Mesodermal cell (in vitro differentiated cells): Measurements from ENCODE around the gene LTN1.
"Not testable (repeated sequence)": the region's sequence is repeated elsewhere in the genome, so short reads cannot be mapped to it uniquely, and the experiment has no call there.

Source experiments
- H3K27ac ChIP-seq: 2 replicates; pipeline ENCODE4 v1.7.0; 2013; ENCODE audit warnings: mild to moderate bottlenecking, low read depth, low read length, moderate library complexity; ENCODE audit not compliant: severe bottlenecking
- H3K36me3 ChIP-seq: 2 replicates; pipeline ENCODE4 v1.7.1; 2013; ENCODE audit warnings: mild to moderate bottlenecking, low read length, moderate library complexity; ENCODE audit not compliant: control insufficient read depth, insufficient read depth
- H3K4me1 ChIP-seq: one replicate; pipeline ENCODE4 v1.7.1; 2013; ENCODE audit warnings: mild to moderate bottlenecking, low read length; ENCODE audit not compliant: insufficient read depth, control insufficient read depth, poor library complexity, severe bottlenecking
- H3K4me3 ChIP-seq: 2 replicates; pipeline ENCODE4 v1.7.0; 2013; ENCODE audit warnings: low read length, control low read depth, mild to moderate bottlenecking; ENCODE audit not compliant: insufficient read depth, poor library complexity, severe bottlenecking; ENCODE audit errors: extremely low read depth
- H3K9me3 ChIP-seq: 2 replicates; pipeline ENCODE4 v1.7.1; 2013; ENCODE audit warnings: mild to moderate bottlenecking, low read length, moderate library complexity; ENCODE audit not compliant: control insufficient read depth
- WGBS, 2 experiments: methylation state at CpG; one replicate each; pipeline ENCODE4 v1.1.5; 2013; ENCODE audit warnings: missing lambda C conversion rate in 2 of 2; ENCODE audit not compliant: insufficient coverage in 2 of 2; 5-methylcytosine and 5-hydroxymethylcytosine counted together

Gene LTN1

DNA sequence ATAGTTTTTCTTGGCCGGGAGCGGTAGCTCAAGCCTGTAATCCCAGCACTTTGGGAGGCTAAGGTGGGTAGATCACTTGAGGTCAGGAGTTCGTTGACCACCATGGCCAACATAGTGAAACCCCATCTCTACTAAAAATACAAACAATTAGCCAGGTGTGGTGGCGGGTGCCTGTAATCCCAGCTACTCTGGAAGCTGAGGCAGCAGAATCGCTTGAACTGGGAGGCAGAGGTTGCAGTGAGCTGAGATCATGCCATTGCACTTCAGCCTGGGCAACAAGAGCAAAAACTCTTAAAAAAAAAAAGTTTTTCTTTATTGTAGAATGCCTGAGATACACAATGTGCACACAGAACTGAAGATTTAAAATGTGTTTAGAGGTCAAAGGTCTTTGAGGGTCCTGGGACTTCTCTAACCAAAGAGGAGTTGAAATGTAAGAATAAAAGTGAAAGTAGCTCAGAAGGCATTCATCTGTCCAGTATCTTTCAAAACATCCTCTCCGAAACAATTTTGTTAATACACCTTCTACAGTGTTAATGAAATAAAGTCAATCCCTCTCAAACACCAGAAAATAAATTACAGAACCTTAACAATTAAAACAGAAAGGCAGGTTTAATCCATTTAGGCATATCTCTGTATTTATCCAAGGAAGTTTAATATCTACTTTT is 60.8 kb downstream of the LTN1 start:
- not testable (repeated sequence) for H3K4me3 ChIP-seq, H3K9me3 ChIP-seq, H3K27ac ChIP-seq, H3K4me1 ChIP-seq
- H3K36me3 ChIP-seq = peaks cover 50% of the 10 kb centered on the region
- WGBS, 2 experiments = 77 to 90% methylated on average over 2 to 4 of the region's 6 CpGs

DNA sequence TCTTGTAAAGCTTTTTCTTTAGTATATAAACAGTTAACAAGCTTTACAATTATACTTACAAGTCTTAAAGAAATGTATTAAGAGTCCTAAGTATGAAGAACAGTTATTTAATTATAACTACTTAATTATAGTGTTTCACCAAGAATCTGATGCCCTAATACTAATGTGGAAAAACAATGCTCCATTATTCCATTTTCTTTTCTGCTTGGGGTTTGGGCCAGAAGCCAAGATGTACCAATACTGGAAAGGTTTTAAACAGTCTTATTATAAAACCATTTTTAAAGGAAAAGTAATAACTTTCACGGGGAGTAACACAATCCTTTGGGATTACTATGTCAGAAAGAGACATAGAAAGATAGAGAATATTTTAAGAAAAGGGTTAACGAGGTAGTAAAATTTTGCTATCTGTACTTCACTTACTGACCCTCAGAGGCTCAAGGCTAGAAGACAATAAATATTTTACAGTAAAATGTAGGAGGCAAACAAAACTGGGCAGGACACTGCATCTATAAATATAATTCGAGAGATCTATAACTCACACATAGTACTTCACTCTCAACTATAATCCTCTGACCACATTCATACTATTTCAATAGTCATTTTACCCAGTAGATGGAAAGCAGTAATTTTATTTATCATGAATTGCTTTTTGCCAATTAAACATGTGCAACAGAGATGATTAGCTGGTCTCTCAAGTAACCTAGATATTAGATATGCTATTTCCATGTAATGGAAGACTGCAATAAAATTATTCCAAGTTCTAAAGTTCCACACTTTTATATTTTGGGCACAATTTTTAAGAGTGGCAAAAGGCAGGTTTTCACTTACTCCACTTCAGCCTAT is 63.9 kb downstream of the LTN1 start:
- Histone ChIP-seq H3K27ac (no peak overlapping the region), H3K4me1 (no peaks in the 10 kb centered on the region), H3K4me3 (no peak overlapping the region), H3K36me3 (peaks cover 23% of the 10 kb centered on the region), H3K9me3 (no peaks in the 10 kb centered on the region)
- no CpG with 5 or more reads among the region's 3 CpGs for WGBS, 2 experiments

DNA sequence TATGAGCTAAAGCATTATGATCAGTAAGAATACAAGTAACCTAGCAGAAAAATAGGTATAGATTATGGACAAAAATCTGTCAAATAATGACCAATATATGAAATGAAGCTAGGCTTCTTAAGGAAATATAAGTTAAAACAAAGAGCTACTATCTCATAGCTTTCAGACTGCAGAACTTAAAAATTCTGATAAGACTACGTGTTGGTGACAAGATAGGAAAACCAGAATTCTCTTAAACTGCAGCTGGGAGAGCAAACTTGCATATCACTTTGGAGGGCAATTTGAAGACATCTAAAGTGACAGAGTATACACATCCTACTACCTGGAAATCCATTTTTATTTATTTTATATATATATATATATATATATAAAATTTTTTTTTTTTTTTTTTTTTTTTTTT is 65.5 kb downstream of the LTN1 start:
- Histone ChIP-seq H3K36me3 (peaks cover 17% of the 10 kb centered on the region), H3K4me1 (no peaks in the 10 kb centered on the region), H3K27ac (no peak overlapping the region), H3K9me3 (no peaks in the 10 kb centered on the region), H3K4me3 (no peak overlapping the region)
- WGBS, 2 experiments = no CpG with 5 or more reads among the region's 1 CpG

- no peak overlapping the region for H3K4me3 ChIP-seq
- peaks cover 5% of the 10 kb centered on the region for H3K36me3 ChIP-seq
- no peaks in the 10 kb centered on the region for H3K4me1 ChIP-seq
- no peaks in the 10 kb centered on the region for H3K9me3 ChIP-seq
- no peak overlapping the region for H3K27ac ChIP-seq
These were observed 69.2 kb downstream of the LTN1 start for GRCh38 chr21:28923439-28923975.

DNA sequence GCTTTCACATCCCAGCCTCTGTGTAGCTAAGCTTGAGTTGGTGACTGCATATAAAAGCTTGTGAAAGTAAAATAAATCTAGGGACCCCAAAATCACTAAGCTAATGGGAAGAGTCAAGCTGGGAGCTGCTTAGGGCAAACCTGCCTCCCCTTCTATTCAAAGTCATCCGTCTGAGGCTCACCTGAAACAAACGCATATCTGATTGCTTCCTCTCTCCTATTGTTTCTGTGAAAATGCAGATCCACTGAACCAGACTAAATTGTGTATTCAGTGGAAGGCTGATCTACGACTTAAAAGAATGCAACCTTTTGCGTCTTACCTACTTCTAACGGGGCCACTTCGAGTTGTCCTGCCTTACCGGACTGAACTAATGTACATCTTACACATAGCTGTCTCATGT is 70.3 kb downstream of the LTN1 start:
- Histone ChIP-seq H3K4me1 (no peaks in the 10 kb centered on the region), H3K27ac (no peak overlapping the region), H3K36me3 (peaks cover under 1% of the 10 kb centered on the region), H3K9me3 (no peaks in the 10 kb centered on the region), H3K4me3 (no peak overlapping the region)
- WGBS, 2 experiments = 52 to 64% methylated on average over 5 to 7 of the region's 7 CpGs

DNA sequence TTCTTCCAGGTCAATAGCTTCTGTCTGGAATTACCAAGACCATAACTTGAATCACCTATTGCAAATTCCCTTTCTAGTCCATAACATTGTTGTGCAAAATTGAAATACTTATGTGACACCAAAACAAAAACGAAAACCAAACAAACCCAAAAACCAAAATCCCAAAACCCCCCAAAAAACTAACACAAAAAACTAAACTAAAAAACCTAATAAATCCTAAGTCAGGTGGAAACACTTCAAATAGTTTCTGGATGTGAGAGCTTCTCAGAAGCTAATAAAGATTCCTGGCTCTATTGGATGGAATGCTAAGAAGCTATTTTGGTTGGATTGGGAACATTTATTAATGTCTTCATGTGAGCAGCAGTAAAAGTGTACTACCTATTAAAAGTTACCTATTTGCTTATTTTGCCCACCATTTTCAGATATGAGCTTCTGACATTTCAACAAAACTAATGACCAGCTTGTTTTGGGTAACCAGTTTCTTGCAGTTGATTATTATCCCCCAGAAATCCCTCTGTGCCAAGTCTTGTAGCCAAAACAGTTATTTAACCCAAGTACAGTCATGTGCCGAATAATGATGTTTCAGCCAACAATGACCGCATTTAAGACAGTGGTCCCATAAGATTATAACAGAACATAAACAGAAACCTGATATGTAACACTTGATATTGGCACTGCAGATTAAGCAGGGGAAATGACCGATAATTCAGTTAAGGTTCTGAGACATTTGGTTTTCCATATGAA is 76.4 kb downstream of the LTN1 start:
- H3K4me3 ChIP-seq = no peak overlapping the region
- no peaks in the 10 kb centered on the region for H3K9me3 ChIP-seq
- H3K27ac ChIP-seq = no peak overlapping the region
- no peaks in the 10 kb centered on the region for H3K4me1 ChIP-seq
- 85% methylated on average over 2 of the region's 4 CpGs; no CpG with 5 or more reads in 1 of the 2 experiments for WGBS, 2 experiments
- no peaks in the 10 kb centered on the region for H3K36me3 ChIP-seq

- no peak overlapping the region for H3K27ac ChIP-seq
- no peak overlapping the region for H3K4me3 ChIP-seq
- H3K4me1 ChIP-seq = no peaks in the 10 kb centered on the region
- no CpG with 5 or more reads among the region's 2 CpGs for WGBS, 2 experiments
- no peaks in the 10 kb centered on the region for H3K9me3 ChIP-seq
- no peaks in the 10 kb centered on the region for H3K36me3 ChIP-seq
These were observed 79.6 kb downstream of the LTN1 start for GRCh38 chr21:28913071-28913470.

GRCh38 chr21:28910280-28910887 is 82.3 kb downstream of the LTN1 start:
- Histone ChIP-seq H3K36me3 (no peaks in the 10 kb centered on the region), H3K4me1 (no peaks in the 10 kb centered on the region), H3K4me3 (no peak overlapping the region), H3K9me3 (no peaks in the 10 kb centered on the region), H3K27ac (no peak overlapping the region)
- WGBS, 2 experiments = 100% methylated on average over 3 of the region's 4 CpGs; no CpG with 5 or more reads in 1 of the 2 experiments

DNA sequence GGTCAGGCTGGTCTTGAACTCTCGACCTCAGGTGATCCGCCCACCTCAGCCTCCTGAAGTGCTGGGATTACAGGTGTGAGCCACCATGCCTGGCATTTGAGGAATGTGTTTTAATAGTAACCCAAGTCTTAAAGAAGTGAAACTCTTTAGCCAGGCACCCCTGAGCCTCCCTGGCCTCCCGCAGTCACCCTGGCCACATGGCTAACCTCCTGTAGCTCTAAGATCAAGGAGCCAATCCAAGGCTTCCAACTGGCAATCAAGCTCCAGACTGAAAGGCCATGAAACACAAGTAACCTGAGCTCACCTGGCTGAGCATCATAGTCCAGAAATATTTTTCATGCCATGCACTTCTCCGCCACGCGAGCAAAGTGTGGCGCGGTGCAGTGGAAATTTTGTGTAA is 84.3 kb downstream of the LTN1 start:
- no peaks in the 10 kb centered on the region for H3K36me3 ChIP-seq
- no peak overlapping the region for H3K27ac ChIP-seq
- no peaks in the 10 kb centered on the region for H3K9me3 ChIP-seq
- 86 to 100% methylated on average over 1 of the region's 8 CpGs for WGBS, 2 experiments
- H3K4me3 ChIP-seq = no peak overlapping the region
- H3K4me1 ChIP-seq = no peaks in the 10 kb centered on the region

- Histone ChIP-seq H3K4me1 (no peaks in the 10 kb centered on the region), H3K27ac (no peak overlapping the region), H3K9me3 (no peaks in the 10 kb centered on the region), H3K4me3 (no peak overlapping the region), H3K36me3 (no peaks in the 10 kb centered on the region)
- WGBS, 2 experiments = no CpG with 5 or more reads among the region's 2 CpGs
These were observed 85.8 kb downstream of the LTN1 start for GRCh38 chr21:28906841-28907240.
